ENCODE results near the gene TIMMDC1. TPM values are rescaled to one million over a fixed set of nuclear protein-coding genes. Genes with fewer than 3 reads are reported as not detected.

Gene TIMMDC1
- total RNA-seq, 1 donor from 2014 or later, result 75.4 TPM

DNA sequence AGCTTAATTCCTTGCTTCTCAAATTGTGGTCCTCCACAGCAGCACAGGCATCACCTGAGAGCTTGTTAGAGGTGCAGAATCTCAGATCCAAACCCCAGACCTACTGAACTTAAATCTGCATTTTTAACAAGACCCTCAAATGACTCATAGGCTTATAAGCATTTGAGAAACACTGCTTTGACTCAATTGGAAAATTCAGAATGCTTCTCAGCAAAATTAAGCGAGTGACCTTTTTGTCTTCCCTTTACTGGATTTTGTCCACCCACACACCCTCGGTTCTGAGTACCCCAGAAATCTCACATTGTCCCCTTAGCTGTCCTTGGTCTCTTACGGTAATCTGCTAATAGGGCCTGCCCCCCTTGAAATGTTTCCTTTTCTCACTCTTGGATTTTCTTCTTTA, 43.2 kb downstream of the TIMMDC1 start:
- Mint-ChIP-seq H3K27ac (ENCODE audit: unreplicated experiment) (no peak overlapping the region), H3K9me3 (ENCODE audit: unreplicated experiment) (peaks cover 1% of the 10 kb centered on the region), H3K4me3 (ENCODE audit: unreplicated experiment) (no peak overlapping the region), H3K36me3 (ENCODE audit: unreplicated experiment) (no peaks in the 10 kb centered on the region), H3K27me3 (ENCODE audit: unreplicated experiment) (peaks cover 3% of the 10 kb centered on the region), H3K4me1 (ENCODE audit: low read depth, unreplicated experiment) (no peaks in the 10 kb centered on the region)
- DNase-seq, result no peak
- TF ChIP-seq CTCF (IDR thresholded peaks at IDR 0.05; ENCODE audit: partially characterized antibody, unreplicated experiment), result no peak

- Mint-ChIP-seq H3K4me3 (ENCODE audit: unreplicated experiment) (no peak overlapping the region), H3K4me1 (ENCODE audit: low read depth, unreplicated experiment) (no peaks in the 10 kb centered on the region), H3K36me3 (ENCODE audit: unreplicated experiment) (no peaks in the 10 kb centered on the region), H3K27me3 (ENCODE audit: unreplicated experiment) (peaks cover 3% of the 10 kb centered on the region), H3K27ac (ENCODE audit: unreplicated experiment) (no peak overlapping the region), H3K9me3 (ENCODE audit: unreplicated experiment) (peaks cover 1% of the 10 kb centered on the region)
- no peak for TF ChIP-seq CTCF (IDR thresholded peaks at IDR 0.05; ENCODE audit: partially characterized antibody, unreplicated experiment)
- DNase-seq, result no peak
Observed at GRCh38 chr3:119542168-119542767, 43.9 kb downstream of the TIMMDC1 start.

DNA sequence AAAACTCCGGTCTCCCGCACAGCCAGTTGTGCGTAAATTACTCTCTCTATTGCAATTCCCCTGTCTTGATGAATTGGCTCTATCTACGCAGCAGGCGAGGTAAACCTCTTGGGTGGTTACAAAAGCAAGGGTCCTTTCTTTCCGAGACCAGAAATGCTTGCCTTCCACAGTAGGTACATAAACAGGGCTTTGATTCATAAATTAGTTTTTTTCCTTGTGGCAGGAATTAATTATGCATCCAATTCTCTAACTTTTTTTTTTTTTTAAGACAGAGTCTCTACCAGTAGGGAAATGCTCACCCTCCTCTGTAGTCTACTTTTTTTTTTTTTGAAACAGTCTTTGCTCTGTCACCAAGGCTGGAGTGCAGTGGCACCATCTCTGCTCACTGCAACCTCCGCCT, 44.8 kb downstream of the TIMMDC1 start:
- H3K9me3 Mint-ChIP-seq (ENCODE audit: unreplicated experiment), result peaks cover 1% of the 10 kb centered on the region
- no peak for TF ChIP-seq CTCF (IDR thresholded peaks at IDR 0.05; ENCODE audit: partially characterized antibody, unreplicated experiment)
- no peak overlapping the region for H3K27ac Mint-ChIP-seq (ENCODE audit: unreplicated experiment)
- no peak for DNase-seq
- no peaks in the 10 kb centered on the region for H3K4me1 Mint-ChIP-seq (ENCODE audit: low read depth, unreplicated experiment)
- peaks cover 3% of the 10 kb centered on the region for H3K27me3 Mint-ChIP-seq (ENCODE audit: unreplicated experiment)
- H3K36me3 Mint-ChIP-seq (ENCODE audit: unreplicated experiment), result no peaks in the 10 kb centered on the region
- H3K4me3 Mint-ChIP-seq (ENCODE audit: unreplicated experiment), result no peak overlapping the region

- Mint-ChIP-seq H3K27ac (ENCODE audit: unreplicated experiment) (no peak overlapping the region), H3K4me1 (ENCODE audit: low read depth, unreplicated experiment) (no peaks in the 10 kb centered on the region), H3K9me3 (ENCODE audit: unreplicated experiment) (no peaks in the 10 kb centered on the region), H3K4me3 (ENCODE audit: unreplicated experiment) (no peak overlapping the region), H3K36me3 (ENCODE audit: unreplicated experiment) (peaks cover 4% of the 10 kb centered on the region), H3K27me3 (ENCODE audit: unreplicated experiment) (no peaks in the 10 kb centered on the region)
- DNase-seq, result no peak
- TF ChIP-seq CTCF (IDR thresholded peaks at IDR 0.05; ENCODE audit: partially characterized antibody, unreplicated experiment), result no peak
Observed at GRCh38 chr3:119547227-119547626, 48.9 kb downstream of the TIMMDC1 start.

GRCh38 chr3:119548341-119548740, 50.0 kb downstream of the TIMMDC1 start:
- no peaks in the 10 kb centered on the region for H3K4me1 Mint-ChIP-seq (ENCODE audit: low read depth, unreplicated experiment)
- no peaks in the 10 kb centered on the region for H3K9me3 Mint-ChIP-seq (ENCODE audit: unreplicated experiment)
- no peak overlapping the region for H3K4me3 Mint-ChIP-seq (ENCODE audit: unreplicated experiment)

More at GRCh38 chr3:119548341-119548740, 50.0 kb downstream of the TIMMDC1 start:
- TF ChIP-seq CTCF (IDR thresholded peaks at IDR 0.05; ENCODE audit: partially characterized antibody, unreplicated experiment), result no peak
- no peak for DNase-seq
- H3K27ac Mint-ChIP-seq (ENCODE audit: unreplicated experiment), result no peak overlapping the region
- H3K27me3 Mint-ChIP-seq (ENCODE audit: unreplicated experiment), result no peaks in the 10 kb centered on the region
- H3K36me3 Mint-ChIP-seq (ENCODE audit: unreplicated experiment), result peaks cover 4% of the 10 kb centered on the region

Data from glutamatergic neuron (in vitro differentiated cells).